Body of pancreas (tissue), 4 donors: ENCODE data around the gene ANKRD24. TPM values are rescaled to one million over a fixed set of nuclear protein-coding genes. Genes with fewer than 3 reads are reported as not detected.
A peak's percentile ranks its signal among the peaks of the same experiment; 100 is the strongest.

Experiments used
- ATAC-seq: fragments of 150-250 bp; one replicate; pipeline ENCODE4 v1.9.1; 2016
- DNase-seq, 4 donors: peaks; one replicate each; pipeline ENCODE4 v3.0.0-alpha.2; 2019
- H3K27ac ChIP-seq, 4 donors: fragments of 200-600 bp; sonication (generic); 1 replicate in 3 of 4; 2 replicates in 1 of 4; pipeline versions ENCODE4 v1.5.1 to v1.6.1; 2016 to 2019; ENCODE audit warnings: mild to moderate bottlenecking in 1 of 4, mixed read lengths in 1 of 4, moderate library complexity in 1 of 4
- H3K27me3 ChIP-seq, 2 donors: fragments of 200-600 bp; sonication (generic); one replicate each; pipeline ENCODE4 v1.6.0; 2016; ENCODE audit warnings: mild to moderate bottlenecking in 1 of 2
- H3K36me3 ChIP-seq, 2 donors: fragments of 200-600 bp; sonication (generic); replicated peaks in 1 of 2; 2 replicates each; pipeline ENCODE4 v1.5.1; 2016; ENCODE audit warnings: low read depth in 2 of 2; ENCODE audit not compliant: insufficient read depth in 1 of 2
- H3K4me1 ChIP-seq: fragments of 200-600 bp; sonication (generic); one replicate; pipeline ENCODE4 v1.6.0; 2016
- H3K4me3 ChIP-seq, 2 donors: fragments of 200-600 bp; sonication (generic); 1 replicate in 1 of 2; 2 replicates in 1 of 2; pipeline ENCODE4 v1.5.1; 2016 to 2019
- H3K9me3 ChIP-seq, 3 donors: fragments of 200-600 bp; sonication (generic); 1 replicate in 2 of 3; 2 replicates in 1 of 3; pipeline ENCODE4 v1.5.1; 2016
- CTCF ChIP-seq, 7 experiments: fragments of 450-650 bp in 4 of 7; fragments of 200-600 bp in 3 of 7; sonication (generic) in 3 of 7; IDR thresholded peaks; one replicate each; pipeline ENCODE4 v1.5.1; 2016 to 2019; ENCODE audit warnings: antibody characterized with exemption in 7 of 7
- POLR2A ChIP-seq, 3 donors: fragments of 450-650 bp; IDR thresholded peaks; one replicate each; pipeline ENCODE4 v1.6.1; 2016; ENCODE audit warnings: antibody characterized with exemption in 3 of 3, mild to moderate bottlenecking in 2 of 3
- WGBS, 2 donors: methylation state at CpG; one replicate each; pipeline ENCODE4 v1.1.5; 2017; 5-methylcytosine and 5-hydroxymethylcytosine counted together
- intact Hi-C: fragments of 100-400 bp; cut with DNase I; formaldehyde crosslinking; loops from one replicate; pipeline ENCODE4 v1.15.1; 2023
- total RNA-seq, 2 donors: library from RNA; depleted of rRNA; stranded (reverse); fragments of >200 nt; gene quantifications; one replicate each; pipeline ENCODE4 v1.1.0, GENCODE V29; 2016

ANKRD24 gene
- total RNA-seq, 2 donors from 2014 or later: 2.1 to 3.6 TPM

- TF ChIP-seq CTCF (IDR thresholded peaks at IDR 0.05) (no peak), POLR2A (IDR thresholded peaks at IDR 0.05) (no peak)
- ATAC-seq (no peak), DNase-seq (no peak)
- Histone ChIP-seq H3K4me1 (no peaks in the 10 kb centered on the region), H3K36me3 (no peaks in the 10 kb centered on the region), H3K9me3 (no peaks in the 10 kb centered on the region), H3K27ac (no peak overlapping the region), H3K4me3 (no peak overlapping the region), H3K27me3 (peaks cover 0 to 18% of the 10 kb centered on the region in 2 donors)
- WGBS, 2 donors: 61 to 65% methylated on average over 5 of the region's 5 CpGs
- intact Hi-C loops: no loop called here
These were observed 14.7 kb downstream of the ANKRD24 start for GRCh38 chr19:4197228-4197624.

- peak; percentile 52 for ATAC-seq
- WGBS, 2 donors: 15 to 20% methylated on average over 40 to 49 of the region's 70 CpGs
These were observed 15.4 kb downstream of the ANKRD24 start for GRCh38 chr19:4197625-4198466.

GRCh38 chr19:4198467-4199126 lies 16.1 kb downstream of the ANKRD24 start:
- no peak overlapping the region for H3K4me3 ChIP-seq
- no peak for ATAC-seq
- WGBS, 2 donors: 10 to 12% methylated on average over 16 to 18 of the region's 28 CpGs

More at GRCh38 chr19:4197625-4198466, 15.4 kb downstream of the ANKRD24 start:
- intact Hi-C loops: no loop called here
- DNase-seq: no peak
- H3K4me1 ChIP-seq: no peaks in the 10 kb centered on the region
- no peaks in the 10 kb centered on the region for H3K36me3 ChIP-seq
- no peak overlapping the region for H3K27ac ChIP-seq
- TF ChIP-seq CTCF (IDR thresholded peaks at IDR 0.05): peak in 1 of 7 experiments; percentile 13
- TF ChIP-seq POLR2A (IDR thresholded peaks at IDR 0.05): no peak
- H3K4me3 ChIP-seq: no peak overlapping the region
- H3K9me3 ChIP-seq: no peaks in the 10 kb centered on the region
- H3K27me3 ChIP-seq: peaks cover 0 to 18% of the 10 kb centered on the region in 2 donors

GRCh38 chr19:4199699-4200293 lies 17.3 kb downstream of the ANKRD24 start:
- Histone ChIP-seq H3K27me3 (peaks cover 0 to 18% of the 10 kb centered on the region in 2 donors), H3K4me3 (no peak overlapping the region), H3K4me1 (peaks cover 5% of the 10 kb centered on the region), H3K36me3 (no peaks in the 10 kb centered on the region), H3K27ac (no peak overlapping the region), H3K9me3 (no peaks in the 10 kb centered on the region)
- ATAC-seq (no peak), DNase-seq (no peak)
- WGBS, 2 donors: 70 to 72% methylated on average over 12 to 27 of the region's 33 CpGs
- TF ChIP-seq CTCF (IDR thresholded peaks at IDR 0.05) (no peak), POLR2A (IDR thresholded peaks at IDR 0.05) (no peak)
- intact Hi-C loops: no loop called here

More at GRCh38 chr19:4198467-4199126, 16.1 kb downstream of the ANKRD24 start:
- no peaks in the 10 kb centered on the region for H3K4me1 ChIP-seq
- H3K36me3 ChIP-seq: no peaks in the 10 kb centered on the region
- TF ChIP-seq CTCF (IDR thresholded peaks at IDR 0.05): no peak
- no peak for TF ChIP-seq POLR2A (IDR thresholded peaks at IDR 0.05)
- H3K27ac ChIP-seq: no peak overlapping the region
- no peak for DNase-seq
- intact Hi-C loops: no loop called here
- peaks cover 0 to 18% of the 10 kb centered on the region in 2 donors for H3K27me3 ChIP-seq
- H3K9me3 ChIP-seq: no peaks in the 10 kb centered on the region
